GM19395 (cell line): Measurements from ENCODE around the gene RELA.
"Not testable (repeated sequence)": the region's sequence is repeated elsewhere in the genome, so short reads cannot be mapped to it uniquely, and the experiment has no call there.

Experiments used
- ATAC-seq: cut with Tn5 transposase; IDR thresholded peaks from one replicate; pipeline ENCODE4 v1.9.1; 2021; ENCODE audit warnings: mild to moderate bottlenecking, moderate library complexity; ENCODE audit not compliant: unreplicated experiment

RELA gene

GRCh38 chr11:65672180-65672860 lies 9.6 kb upstream of the RELA start:
- ATAC-seq: no peak

GRCh38 chr11:65663639-65664200 lies 1.0 kb upstream of the RELA start:
- peak; percentile 11 for ATAC-seq

GRCh38 chr11:65662247-65662798 lies 393 bp downstream of the RELA start:
- peak; percentile 7 for ATAC-seq

GRCh38 chr11:65661599-65662246 lies 993 bp downstream of the RELA start:
- no peak for ATAC-seq

- ATAC-seq: not testable (repeated sequence)
Measured at GRCh38 chr11:65660908-65661307, 1.8 kb downstream of the RELA start.

GRCh38 chr11:65660038-65660437 lies 2.7 kb downstream of the RELA start:
- no peak for ATAC-seq

GRCh38 chr11:65658174-65659021 lies 4.3 kb downstream of the RELA start:
- ATAC-seq: no peak

- no peak for ATAC-seq
Measured at GRCh38 chr11:65657426-65657825, 5.3 kb downstream of the RELA start.

- ATAC-seq: no peak
Measured at GRCh38 chr11:65655570-65656332, 7.0 kb downstream of the RELA start.

GRCh38 chr11:65654375-65655349 lies 8.1 kb downstream of the RELA start:
- no peak for ATAC-seq

- ATAC-seq: no peak
Measured at GRCh38 chr11:65653229-65654225, 9.2 kb downstream of the RELA start.

- peak; percentile 73 for ATAC-seq
Measured at GRCh38 chr11:65652511-65653228, 10.0 kb downstream of the RELA start.

GRCh38 chr11:65651589-65652510 lies 10.9 kb downstream of the RELA start:
- peak; percentile 16 for ATAC-seq

GRCh38 chr11:65651339-65651588 lies 11.5 kb downstream of the RELA start:
- ATAC-seq: no peak

- no peak for ATAC-seq
Measured at GRCh38 chr11:65650547-65651338, 12.0 kb downstream of the RELA start.
